NCI-H510A (cell line): ENCODE results near the gene SESN1.
"Not testable (repeated sequence)": the region's sequence is repeated elsewhere in the genome, so short reads cannot be mapped to it uniquely, and the experiment has no call there.

ENCODE experiments used
- DNase-seq: peaks from one replicate; lab custom pipeline; 2025; lab: John Stamatoyannopoulos, UW

Gene SESN1

DNA sequence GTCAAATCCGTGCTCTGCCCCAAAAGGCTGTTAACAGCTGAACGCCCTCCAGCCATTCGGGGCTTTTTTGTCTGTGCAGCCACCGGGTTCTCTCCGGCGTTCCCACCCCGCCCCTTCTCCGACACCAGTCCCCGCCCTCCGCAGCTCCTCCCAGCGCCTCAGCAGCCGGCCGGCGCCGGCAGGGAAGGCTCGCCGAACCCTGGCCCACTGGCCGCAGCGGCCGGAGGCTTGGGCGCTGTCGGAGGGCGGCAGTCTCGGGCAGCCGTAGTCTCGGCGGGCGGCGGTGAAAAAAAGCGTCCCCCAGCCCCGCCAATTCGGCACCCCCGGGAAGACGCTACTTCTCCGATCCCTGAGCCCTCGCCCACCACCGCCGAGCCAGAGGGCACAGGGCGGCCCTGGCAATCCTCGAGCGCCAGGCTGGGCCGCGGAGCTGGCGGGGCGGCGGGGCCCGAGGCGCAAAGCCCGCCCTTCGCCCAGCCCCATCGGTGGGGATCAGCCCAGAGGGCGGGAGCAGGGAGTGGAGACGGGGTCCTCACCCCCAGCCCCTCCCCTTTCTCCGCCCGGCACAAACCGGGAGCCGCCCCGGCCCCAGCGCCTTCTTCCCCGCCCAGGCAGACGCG, at the start of gene SESN1:
Gene SESN1, minus strand, starts transcription at position 431 of the 620 bp plus-strand sequence. CDS start 773 bp downstream, outside the sequence.
- peak; percentile 6 for DNase-seq

DNA sequence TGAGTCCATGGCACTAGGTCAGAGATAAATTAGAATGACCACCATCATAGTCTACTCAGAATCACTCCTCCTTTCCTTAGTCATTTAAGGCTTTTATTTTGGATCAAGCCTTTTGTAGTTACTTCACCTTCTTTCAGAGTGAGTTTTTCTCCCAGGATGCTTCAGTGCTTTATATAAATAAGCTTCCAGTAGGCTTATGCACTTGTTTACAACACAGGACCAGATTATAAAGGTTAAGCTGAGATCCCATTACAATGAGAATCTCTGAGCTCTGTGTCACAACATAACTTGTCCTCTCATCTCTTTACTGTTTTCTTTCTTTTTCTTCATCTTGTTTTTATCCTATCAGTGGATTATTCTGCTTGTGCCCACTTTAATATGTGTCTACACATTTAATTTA, 48.5 kb upstream of the SESN1 start:
- no peak for DNase-seq

- DNase-seq = not testable (repeated sequence)
Observed at GRCh38 chr6:109142067-109142466, 47.4 kb upstream of the SESN1 start.

DNA sequence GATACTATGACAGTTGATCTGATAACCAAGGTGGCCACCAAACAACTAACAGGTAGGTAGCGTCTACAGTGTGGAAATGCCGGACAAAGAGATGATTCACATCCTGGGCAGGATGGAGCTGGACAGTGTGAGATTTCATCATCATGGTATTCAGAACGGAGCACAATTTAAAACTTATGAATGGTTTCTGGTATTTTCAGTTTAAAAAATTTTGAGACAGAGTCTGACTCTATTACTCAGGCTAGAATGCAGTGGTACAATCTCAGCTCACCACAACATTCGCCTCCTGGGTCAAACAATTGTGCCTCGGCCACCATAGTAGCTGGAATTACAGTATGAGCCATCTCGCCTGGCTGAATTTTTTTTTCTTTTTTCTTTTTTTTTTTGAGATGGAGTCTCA, 44.5 kb upstream of the SESN1 start:
- no peak for DNase-seq

- DNase-seq = not testable (repeated sequence)
Observed at GRCh38 chr6:109136530-109136929, 41.9 kb upstream of the SESN1 start.

- DNase-seq = not testable (repeated sequence)
Observed at GRCh38 chr6:109136039-109136438, 41.4 kb upstream of the SESN1 start.

GRCh38 chr6:109135600-109135999, 41.0 kb upstream of the SESN1 start:
- not testable (repeated sequence) for DNase-seq

- DNase-seq = no peak
Observed at GRCh38 chr6:109130065-109130464, 35.4 kb upstream of the SESN1 start.

- DNase-seq = no peak
Observed at GRCh38 chr6:109125504-109125903, 30.9 kb upstream of the SESN1 start.

DNA sequence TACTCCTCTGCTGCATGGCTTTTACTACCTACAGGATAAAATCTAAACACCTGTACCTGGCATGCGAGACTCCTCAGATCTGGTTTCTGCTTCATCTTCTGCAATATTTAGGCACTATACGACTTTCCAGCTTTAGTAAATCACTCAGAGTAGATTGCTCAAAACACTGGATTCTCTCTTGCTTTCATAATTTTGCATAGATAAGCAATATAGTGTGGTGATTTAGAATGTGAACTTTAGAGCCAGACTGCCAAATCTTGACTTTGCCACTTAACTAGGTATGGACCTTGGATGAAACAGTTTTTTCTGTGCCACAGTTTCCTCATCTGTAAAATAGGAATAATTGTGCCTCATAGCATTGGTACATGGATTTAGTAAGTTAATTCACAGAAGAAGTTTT, 29.6 kb upstream of the SESN1 start:
- DNase-seq = no peak

DNA sequence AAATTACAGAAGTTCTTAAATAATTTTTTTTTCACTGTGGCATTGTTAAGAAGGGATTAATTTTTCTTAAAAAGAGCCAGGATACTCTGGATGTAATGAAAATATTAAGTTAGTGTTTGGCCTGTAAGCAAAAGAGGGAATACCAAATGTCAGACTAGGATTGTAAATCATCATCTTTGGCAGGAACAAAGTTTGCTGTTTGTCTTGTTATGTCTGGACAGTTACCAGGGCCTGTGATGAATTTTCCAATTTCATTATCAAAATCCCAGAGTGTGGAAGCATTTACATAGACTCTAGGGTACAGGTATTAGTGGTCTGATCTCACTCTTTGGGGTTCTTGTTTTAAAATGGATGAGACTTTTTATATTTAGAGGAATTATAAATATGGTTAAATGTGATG, 26.8 kb upstream of the SESN1 start:
- no peak for DNase-seq

DNA sequence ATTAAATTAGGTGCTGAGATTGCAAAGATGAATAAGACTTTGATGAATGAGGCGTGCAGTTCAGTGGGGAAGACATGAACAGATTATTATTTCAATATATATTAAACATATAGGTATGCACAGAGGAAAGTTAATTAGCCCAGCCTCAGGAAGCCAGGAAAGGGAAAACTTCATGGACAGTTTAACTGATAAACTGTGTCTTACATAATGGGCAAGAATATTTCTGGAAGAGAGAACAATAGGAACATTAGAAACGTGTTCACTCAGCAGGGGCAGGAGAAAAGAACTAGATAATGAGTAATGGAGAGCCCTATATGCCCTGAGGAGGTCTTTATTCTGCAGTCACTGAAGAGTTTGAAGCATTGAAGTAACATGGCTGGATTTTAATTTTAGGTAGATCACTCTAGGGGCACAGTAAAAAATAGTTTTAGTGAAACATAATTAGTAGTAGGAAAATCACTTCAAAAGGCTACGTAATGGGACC, 24.3 kb upstream of the SESN1 start:
- no peak for DNase-seq

GRCh38 chr6:109118337-109118736, 23.7 kb upstream of the SESN1 start:
- DNase-seq = no peak

- no peak for DNase-seq
Observed at GRCh38 chr6:109117346-109118035, 22.8 kb upstream of the SESN1 start.

DNA sequence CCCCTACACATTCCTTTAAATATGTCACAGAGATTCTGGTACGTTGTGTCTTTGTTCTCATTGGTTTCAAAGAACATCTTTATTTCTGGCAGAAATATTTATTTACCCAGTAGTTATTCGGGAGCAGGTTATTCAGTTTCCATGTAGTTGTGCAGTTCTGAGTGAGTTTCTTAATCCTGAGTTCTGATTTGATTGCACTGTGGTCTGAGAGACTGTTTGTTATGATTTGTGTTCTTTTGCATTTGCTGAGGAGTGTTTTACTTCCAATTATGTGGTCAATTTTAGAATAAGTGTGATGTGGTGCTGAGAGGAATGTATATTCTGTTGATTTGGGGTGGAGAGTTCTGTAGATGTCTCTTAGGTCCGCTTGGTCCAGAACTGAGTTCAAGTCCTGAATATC, 18.0 kb upstream of the SESN1 start:
- DNase-seq = not testable (repeated sequence)

- not testable (repeated sequence) for DNase-seq
Observed at GRCh38 chr6:109109663-109110062, 15.0 kb upstream of the SESN1 start.

GRCh38 chr6:109105681-109106080, 11.0 kb upstream of the SESN1 start:
- no peak for DNase-seq

DNA sequence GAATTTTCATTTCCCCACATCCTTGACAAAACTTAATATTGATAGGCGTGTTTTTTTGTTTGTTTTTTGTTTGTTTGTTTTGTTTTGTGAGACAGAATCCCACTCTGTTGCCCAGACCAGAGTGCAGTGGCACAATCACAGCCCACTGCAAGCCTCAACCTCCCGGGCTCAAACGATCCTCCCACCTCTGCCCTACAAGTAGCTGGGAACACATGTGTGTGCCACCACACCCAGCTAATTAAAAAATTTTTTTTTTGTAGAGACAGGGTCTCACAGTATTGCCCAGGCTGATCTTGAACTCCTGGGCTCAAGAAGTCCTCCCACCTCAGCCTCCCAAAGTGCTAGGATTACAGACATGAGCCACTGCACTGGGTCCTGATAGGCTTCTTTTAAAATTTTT, 9.9 kb upstream of the SESN1 start:
- DNase-seq = no peak

DNA sequence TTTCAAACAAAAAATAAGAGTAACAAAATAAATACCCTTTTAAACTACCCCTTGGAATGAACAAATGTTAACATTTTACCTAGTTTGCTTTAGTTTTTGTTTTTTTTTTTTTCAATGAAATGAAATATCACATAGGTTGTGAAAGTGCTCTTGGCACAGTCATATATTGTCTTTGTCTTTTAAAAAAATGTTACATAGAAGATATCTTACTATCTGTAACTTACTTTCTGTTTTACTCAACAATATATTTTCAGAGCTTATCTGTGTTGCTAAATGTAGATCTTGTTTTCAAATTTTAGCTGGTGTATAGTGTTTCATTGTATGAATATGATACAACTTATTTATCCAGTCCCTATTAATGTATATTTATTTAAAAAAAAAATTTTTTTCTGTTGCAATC, 9.3 kb upstream of the SESN1 start:
- DNase-seq = no peak

GRCh38 chr6:109102762-109103161, 8.1 kb upstream of the SESN1 start:
- DNase-seq = no peak

- no peak for DNase-seq
Observed at GRCh38 chr6:109097661-109098060, 3.0 kb upstream of the SESN1 start.

DNA sequence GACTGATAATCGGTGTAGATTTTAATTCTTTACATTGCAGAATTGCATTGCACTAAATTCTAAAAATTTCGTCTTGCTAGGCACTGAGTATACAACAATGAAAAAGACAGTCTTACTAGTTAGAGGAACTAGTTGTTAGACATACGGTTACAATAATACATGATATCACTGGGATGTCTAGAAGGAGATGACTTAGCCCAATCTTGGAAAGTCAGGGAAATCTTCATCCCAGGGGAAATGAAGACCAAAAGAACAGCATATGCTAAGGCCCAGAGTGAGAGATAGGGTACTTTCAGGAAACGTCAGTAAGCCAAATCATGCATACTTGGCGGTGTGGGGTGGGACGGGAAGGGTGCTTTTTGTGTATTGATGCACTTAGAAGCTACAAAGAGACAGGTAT, 1.6 kb upstream of the SESN1 start:
- DNase-seq = no peak

GRCh38 chr6:109095835-109096084, 1.1 kb upstream of the SESN1 start:
- no peak for DNase-seq
